ENCODE data around the gene SLC12A4. TPM values are rescaled to one million over a fixed set of nuclear protein-coding genes. Genes with fewer than 3 reads are reported as not detected.
A peak's percentile ranks its signal among the peaks of the same experiment; 100 is the strongest.

The SLC12A4 gene
- total and polyA plus RNA-seq, 2 of the 13 experiments (the other 11 are each of a cell fraction or from before 2014, with no cell fraction given): 65.1 to 84.3 TPM

DNA sequence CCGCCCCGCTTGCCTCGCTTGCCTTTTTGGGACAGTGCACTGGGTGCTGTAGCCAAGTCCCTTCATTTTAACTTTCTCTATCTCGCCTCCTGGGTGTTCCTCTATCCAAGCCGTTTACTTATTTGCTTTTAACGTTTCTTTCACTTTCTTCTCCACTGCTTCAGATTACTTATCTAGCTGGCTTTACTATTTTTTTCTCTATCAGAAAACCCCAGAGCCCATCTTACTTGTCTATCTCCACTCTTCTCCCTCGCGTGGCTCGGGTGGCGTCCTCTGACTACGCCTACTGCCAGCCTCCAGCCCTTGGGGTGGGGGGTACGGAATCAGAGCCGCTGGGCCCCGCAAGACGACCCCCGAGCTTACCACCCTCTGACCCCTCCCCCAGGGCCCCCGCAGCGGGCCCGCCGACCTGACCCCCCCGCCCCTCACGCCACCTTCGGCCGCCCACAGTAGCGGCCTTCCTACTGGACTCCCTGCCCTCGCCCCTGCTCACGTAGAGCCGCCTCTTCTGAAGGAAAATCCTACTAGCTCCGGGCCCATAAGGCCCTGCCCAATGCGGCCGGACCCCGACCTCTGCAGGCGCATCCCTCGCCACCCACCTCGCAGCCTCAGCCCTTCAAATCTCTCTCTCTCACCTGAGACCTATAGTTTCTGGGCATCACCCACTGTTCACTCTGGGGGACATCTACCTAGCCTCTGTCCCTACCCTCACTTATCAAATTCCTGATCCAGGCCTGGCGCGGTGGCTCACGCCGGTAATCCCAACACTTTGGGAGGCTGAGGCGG is 1.0 kb upstream of the SLC12A4 start (continued):
- TF ChIP-seq, protein P1, sequence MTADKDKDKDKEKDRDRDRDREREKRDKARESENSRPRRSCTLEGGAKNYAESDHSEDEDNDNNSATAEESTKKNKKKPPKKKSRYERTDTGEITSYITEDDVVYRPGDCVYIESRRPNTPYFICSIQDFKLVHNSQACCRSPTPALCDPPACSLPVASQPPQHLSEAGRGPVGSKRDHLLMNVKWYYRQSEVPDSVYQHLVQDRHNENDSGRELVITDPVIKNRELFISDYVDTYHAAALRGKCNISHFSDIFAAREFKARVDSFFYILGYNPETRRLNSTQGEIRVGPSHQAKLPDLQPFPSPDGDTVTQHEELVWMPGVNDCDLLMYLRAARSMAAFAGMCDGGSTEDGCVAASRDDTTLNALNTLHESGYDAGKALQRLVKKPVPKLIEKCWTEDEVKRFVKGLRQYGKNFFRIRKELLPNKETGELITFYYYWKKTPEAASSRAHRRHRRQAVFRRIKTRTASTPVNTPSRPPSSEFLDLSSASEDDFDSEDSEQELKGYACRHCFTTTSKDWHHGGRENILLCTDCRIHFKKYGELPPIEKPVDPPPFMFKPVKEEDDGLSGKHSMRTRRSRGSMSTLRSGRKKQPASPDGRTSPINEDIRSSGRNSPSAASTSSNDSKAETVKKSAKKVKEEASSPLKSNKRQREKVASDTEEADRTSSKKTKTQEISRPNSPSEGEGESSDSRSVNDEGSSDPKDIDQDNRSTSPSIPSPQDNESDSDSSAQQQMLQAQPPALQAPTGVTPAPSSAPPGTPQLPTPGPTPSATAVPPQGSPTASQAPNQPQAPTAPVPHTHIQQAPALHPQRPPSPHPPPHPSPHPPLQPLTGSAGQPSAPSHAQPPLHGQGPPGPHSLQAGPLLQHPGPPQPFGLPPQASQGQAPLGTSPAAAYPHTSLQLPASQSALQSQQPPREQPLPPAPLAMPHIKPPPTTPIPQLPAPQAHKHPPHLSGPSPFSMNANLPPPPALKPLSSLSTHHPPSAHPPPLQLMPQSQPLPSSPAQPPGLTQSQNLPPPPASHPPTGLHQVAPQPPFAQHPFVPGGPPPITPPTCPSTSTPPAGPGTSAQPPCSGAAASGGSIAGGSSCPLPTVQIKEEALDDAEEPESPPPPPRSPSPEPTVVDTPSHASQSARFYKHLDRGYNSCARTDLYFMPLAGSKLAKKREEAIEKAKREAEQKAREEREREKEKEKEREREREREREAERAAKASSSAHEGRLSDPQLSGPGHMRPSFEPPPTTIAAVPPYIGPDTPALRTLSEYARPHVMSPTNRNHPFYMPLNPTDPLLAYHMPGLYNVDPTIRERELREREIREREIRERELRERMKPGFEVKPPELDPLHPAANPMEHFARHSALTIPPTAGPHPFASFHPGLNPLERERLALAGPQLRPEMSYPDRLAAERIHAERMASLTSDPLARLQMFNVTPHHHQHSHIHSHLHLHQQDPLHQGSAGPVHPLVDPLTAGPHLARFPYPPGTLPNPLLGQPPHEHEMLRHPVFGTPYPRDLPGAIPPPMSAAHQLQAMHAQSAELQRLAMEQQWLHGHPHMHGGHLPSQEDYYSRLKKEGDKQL (CRISPR knock-in tag; IDR thresholded peaks at IDR 0.05; ENCODE audit: low read depth): no peak
- no peak for TF ChIP-seq ATF7-NPFF (CRISPR knock-in tag; IDR thresholded peaks at IDR 0.05; ENCODE audit: low read depth)
- no peak for TF ChIP-seq MBD4 (IDR thresholded peaks at IDR 0.05; ENCODE audit: borderline replicate concordance, low read length)
- no peak for TF ChIP-seq DMAP1 (CRISPR knock-in tag; IDR thresholded peaks at IDR 0.05)
- no peak; the same call in 1 of the 2 replicates for TF ChIP-seq CAMTA2 (CRISPR knock-in tag; IDR thresholded peaks at IDR 0.05; ENCODE audit: borderline replicate concordance)
- TF ChIP-seq NFE2L1 (CRISPR knock-in tag; IDR thresholded peaks at IDR 0.05; ENCODE audit: borderline replicate concordance): no peak
- TF ChIP-seq, protein P2, sequence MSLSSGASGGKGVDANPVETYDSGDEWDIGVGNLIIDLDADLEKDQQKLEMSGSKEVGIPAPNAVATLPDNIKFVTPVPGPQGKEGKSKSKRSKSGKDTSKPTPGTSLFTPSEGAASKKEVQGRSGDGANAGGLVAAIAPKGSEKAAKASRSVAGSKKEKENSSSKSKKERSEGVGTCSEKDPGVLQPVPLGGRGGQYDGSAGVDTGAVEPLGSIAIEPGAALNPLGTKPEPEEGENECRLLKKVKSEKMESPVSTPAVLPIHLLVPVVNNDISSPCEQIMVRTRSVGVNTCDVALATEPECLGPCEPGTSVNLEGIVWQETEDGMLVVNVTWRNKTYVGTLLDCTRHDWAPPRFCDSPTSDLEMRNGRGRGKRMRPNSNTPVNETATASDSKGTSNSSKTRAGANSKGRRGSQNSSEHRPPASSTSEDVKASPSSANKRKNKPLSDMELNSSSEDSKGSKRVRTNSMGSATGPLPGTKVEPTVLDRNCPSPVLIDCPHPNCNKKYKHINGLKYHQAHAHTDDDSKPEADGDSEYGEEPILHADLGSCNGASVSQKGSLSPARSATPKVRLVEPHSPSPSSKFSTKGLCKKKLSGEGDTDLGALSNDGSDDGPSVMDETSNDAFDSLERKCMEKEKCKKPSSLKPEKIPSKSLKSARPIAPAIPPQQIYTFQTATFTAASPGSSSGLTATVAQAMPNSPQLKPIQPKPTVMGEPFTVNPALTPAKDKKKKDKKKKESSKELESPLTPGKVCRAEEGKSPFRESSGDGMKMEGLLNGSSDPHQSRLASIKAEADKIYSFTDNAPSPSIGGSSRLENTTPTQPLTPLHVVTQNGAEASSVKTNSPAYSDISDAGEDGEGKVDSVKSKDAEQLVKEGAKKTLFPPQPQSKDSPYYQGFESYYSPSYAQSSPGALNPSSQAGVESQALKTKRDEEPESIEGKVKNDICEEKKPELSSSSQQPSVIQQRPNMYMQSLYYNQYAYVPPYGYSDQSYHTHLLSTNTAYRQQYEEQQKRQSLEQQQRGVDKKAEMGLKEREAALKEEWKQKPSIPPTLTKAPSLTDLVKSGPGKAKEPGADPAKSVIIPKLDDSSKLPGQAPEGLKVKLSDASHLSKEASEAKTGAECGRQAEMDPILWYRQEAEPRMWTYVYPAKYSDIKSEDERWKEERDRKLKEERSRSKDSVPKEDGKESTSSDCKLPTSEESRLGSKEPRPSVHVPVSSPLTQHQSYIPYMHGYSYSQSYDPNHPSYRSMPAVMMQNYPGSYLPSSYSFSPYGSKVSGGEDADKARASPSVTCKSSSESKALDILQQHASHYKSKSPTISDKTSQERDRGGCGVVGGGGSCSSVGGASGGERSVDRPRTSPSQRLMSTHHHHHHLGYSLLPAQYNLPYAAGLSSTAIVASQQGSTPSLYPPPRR (CRISPR knock-in tag; IDR thresholded peaks at IDR 0.05; ENCODE audit: borderline replicate concordance): no peak
- TF ChIP-seq, protein P3, sequence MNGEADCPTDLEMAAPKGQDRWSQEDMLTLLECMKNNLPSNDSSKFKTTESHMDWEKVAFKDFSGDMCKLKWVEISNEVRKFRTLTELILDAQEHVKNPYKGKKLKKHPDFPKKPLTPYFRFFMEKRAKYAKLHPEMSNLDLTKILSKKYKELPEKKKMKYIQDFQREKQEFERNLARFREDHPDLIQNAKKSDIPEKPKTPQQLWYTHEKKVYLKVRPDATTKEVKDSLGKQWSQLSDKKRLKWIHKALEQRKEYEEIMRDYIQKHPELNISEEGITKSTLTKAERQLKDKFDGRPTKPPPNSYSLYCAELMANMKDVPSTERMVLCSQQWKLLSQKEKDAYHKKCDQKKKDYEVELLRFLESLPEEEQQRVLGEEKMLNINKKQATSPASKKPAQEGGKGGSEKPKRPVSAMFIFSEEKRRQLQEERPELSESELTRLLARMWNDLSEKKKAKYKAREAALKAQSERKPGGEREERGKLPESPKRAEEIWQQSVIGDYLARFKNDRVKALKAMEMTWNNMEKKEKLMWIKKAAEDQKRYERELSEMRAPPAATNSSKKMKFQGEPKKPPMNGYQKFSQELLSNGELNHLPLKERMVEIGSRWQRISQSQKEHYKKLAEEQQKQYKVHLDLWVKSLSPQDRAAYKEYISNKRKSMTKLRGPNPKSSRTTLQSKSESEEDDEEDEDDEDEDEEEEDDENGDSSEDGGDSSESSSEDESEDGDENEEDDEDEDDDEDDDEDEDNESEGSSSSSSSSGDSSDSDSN (CRISPR knock-in tag; IDR thresholded peaks at IDR 0.05): peak; percentile 40; the same call in 1 of the 2 replicates
- no peak for TF ChIP-seq U2AF1 (optimal IDR thresholded peaks at IDR 0.05; ENCODE audit: low read depth, low read length)
- TF ChIP-seq, protein P4, sequence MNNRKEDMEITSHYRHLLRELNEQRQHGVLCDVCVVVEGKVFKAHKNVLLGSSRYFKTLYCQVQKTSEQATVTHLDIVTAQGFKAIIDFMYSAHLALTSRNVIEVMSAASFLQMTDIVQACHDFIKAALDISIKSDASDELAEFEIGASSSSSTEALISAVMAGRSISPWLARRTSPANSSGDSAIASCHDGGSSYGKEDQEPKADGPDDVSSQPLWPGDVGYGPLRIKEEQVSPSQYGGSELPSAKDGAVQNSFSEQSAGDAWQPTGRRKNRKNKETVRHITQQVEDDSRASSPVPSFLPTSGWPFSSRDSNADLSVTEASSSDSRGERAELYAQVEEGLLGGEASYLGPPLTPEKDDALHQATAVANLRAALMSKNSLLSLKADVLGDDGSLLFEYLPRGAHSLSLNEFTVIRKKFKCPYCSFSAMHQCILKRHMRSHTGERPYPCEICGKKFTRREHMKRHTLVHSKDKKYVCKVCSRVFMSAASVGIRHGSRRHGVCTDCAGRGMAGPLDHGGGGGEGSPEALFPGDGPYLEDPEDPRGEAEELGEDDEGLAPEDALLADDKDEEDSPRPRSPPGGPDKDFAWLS (CRISPR knock-in tag; IDR thresholded peaks at IDR 0.05; ENCODE audit: borderline replicate concordance): no peak
- 0 out of 2 replicates have a peak, but pooled peaks have one; percentile 47 for TF ChIP-seq KAT8 (CRISPR knock-in tag; IDR thresholded peaks at IDR 0.05)
- TF ChIP-seq FOXC1 (CRISPR knock-in tag; IDR thresholded peaks at IDR 0.05; ENCODE audit: borderline replicate concordance): no peak
- no peak for TF ChIP-seq CREB1 (IDR thresholded peaks at IDR 0.05)
- no peak for TF ChIP-seq CREB1 (CRISPR knock-in tag; IDR thresholded peaks at IDR 0.05)
